GM15510 (cell line): ENCODE data around the gene DLG2.

Source experiments
- POLR2A ChIP-seq: IDR thresholded peaks from 3 replicates; pipeline ENCODE4 v1.6.1; 2011; ENCODE audit warnings: borderline replicate concordance; ENCODE audit not compliant: insufficient read length; ENCODE audit errors: extremely low read depth

Gene DLG2

GRCh38 chr11:85348945-85349344, 278.2 kb downstream of the DLG2 start:
- TF ChIP-seq POLR2A, result no peak

GRCh38 chr11:85347291-85347690, 279.9 kb downstream of the DLG2 start:
- TF ChIP-seq POLR2A, result no peak

GRCh38 chr11:85346484-85346883, 280.7 kb downstream of the DLG2 start:
- no peak for TF ChIP-seq POLR2A

GRCh38 chr11:85318573-85318972, 308.6 kb downstream of the DLG2 start:
- no peak for TF ChIP-seq POLR2A

GRCh38 chr11:85316967-85317366, 310.2 kb downstream of the DLG2 start:
- no peak for TF ChIP-seq POLR2A

- TF ChIP-seq POLR2A, result no peak
Observed at GRCh38 chr11:85313741-85314140, 313.4 kb downstream of the DLG2 start.

- no peak for TF ChIP-seq POLR2A
Observed at GRCh38 chr11:85310479-85310878, 316.7 kb downstream of the DLG2 start.

- no peak for TF ChIP-seq POLR2A
Observed at GRCh38 chr11:85307366-85307765, 319.8 kb downstream of the DLG2 start.

- no peak for TF ChIP-seq POLR2A
Observed at GRCh38 chr11:85301895-85302678, 325.1 kb downstream of the DLG2 start.

- TF ChIP-seq POLR2A, result no peak
Observed at GRCh38 chr11:85299258-85299942, 327.7 kb downstream of the DLG2 start.

GRCh38 chr11:85295694-85296271, 331.4 kb downstream of the DLG2 start:
- TF ChIP-seq POLR2A, result no peak

GRCh38 chr11:85281550-85281949, 345.6 kb downstream of the DLG2 start:
- no peak for TF ChIP-seq POLR2A

- no peak for TF ChIP-seq POLR2A
Observed at GRCh38 chr11:85279267-85279666, 347.9 kb downstream of the DLG2 start.

GRCh38 chr11:85277693-85278092, 349.5 kb downstream of the DLG2 start:
- TF ChIP-seq POLR2A, result no peak

- TF ChIP-seq POLR2A, result no peak
Observed at GRCh38 chr11:85276332-85276731, 350.8 kb downstream of the DLG2 start.

- TF ChIP-seq POLR2A, result no peak
Observed at GRCh38 chr11:85269109-85269508, 358.0 kb downstream of the DLG2 start.

GRCh38 chr11:85266646-85267045, 360.5 kb downstream of the DLG2 start:
- TF ChIP-seq POLR2A, result no peak

- no peak for TF ChIP-seq POLR2A
Observed at GRCh38 chr11:85263328-85263727, 363.8 kb downstream of the DLG2 start.
